Measurements from ENCODE around the gene RNU2-1. TPM values are rescaled to one million over a fixed set of nuclear protein-coding genes. Genes with fewer than 3 reads are reported as not detected.

Gene RNU2-1
- total RNA-seq, 2 experiments from 2014 or later = 6,842 to 7,042 TPM

GRCh38 chr17:43224146-43224705, 9.6 kb downstream of the RNU2-1 start:
- POLR2A ChIA-PET = interaction anchor here (1.1 kb wide), 1 partner anchor 91 kb away, joined by 6 read pairs; no protein-coding TSS in a partner anchor

DNA sequence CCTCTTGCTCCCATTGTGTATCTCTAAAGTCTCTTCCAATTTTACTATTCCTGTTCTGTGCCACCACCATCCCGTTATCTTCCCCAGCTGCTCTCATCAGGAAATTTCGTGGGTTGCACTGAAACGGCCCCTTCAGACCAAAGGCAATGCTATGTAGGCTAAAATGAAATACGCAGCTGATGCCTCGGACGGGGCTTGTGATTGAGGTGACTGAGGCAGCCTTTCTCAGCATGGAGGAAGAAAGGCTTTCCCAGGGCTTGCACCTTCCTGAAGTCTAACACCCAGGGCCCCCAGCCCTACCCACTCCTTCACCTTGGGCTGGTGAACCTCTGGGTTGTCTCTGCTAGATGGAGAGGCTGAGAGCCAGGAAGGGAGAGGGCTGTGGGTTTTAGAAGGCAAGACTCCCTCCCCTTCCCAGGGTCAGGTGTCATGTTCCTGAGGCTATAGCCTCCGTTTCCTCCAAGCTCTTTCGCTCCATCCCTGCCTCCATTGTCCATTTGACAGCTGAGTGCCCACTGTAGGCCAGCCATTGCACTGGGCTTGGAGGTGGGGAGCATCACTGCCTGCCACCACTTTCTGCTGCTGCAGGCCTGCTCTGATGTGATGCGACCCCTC, 13.2 kb downstream of the RNU2-1 start:
- peaks cover 9% of the 10 kb centered on the region for H3K4me1 Mint-ChIP-seq
- H3K9me3 Mint-ChIP-seq = no peaks in the 10 kb centered on the region
- H3K36me3 Mint-ChIP-seq (ENCODE audit: low read depth) = peaks cover 35% of the 10 kb centered on the region
- H3K27ac Mint-ChIP-seq = no peak overlapping the region
- ChIA-PET POLR2A (interaction anchor here (8.8 kb wide), 1 partner anchor 95 kb away, joined by 74 read pairs; no protein-coding TSS in a partner anchor), CTCF (interaction anchor here (0.6 kb wide), 2 partner anchors 19 to 22 kb away, joined by 3 read pairs; no protein-coding TSS in a partner anchor)
- H3K27me3 Mint-ChIP-seq = no peaks in the 10 kb centered on the region
- DNase-seq = no peak
- no peak overlapping the region for H3K4me3 Mint-ChIP-seq

More at GRCh38 chr17:43224146-43224705, 9.6 kb downstream of the RNU2-1 start:
- Mint-ChIP-seq H3K4me3 (no peak overlapping the region), H3K27me3 (no peaks in the 10 kb centered on the region), H3K4me1 (peaks cover 3% of the 10 kb centered on the region), H3K27ac (no peak overlapping the region), H3K36me3 (ENCODE audit: low read depth) (peaks cover 10% of the 10 kb centered on the region), H3K9me3 (no peaks in the 10 kb centered on the region)
- CTCF ChIA-PET = no interaction called here
- DNase-seq = no peak

DNA sequence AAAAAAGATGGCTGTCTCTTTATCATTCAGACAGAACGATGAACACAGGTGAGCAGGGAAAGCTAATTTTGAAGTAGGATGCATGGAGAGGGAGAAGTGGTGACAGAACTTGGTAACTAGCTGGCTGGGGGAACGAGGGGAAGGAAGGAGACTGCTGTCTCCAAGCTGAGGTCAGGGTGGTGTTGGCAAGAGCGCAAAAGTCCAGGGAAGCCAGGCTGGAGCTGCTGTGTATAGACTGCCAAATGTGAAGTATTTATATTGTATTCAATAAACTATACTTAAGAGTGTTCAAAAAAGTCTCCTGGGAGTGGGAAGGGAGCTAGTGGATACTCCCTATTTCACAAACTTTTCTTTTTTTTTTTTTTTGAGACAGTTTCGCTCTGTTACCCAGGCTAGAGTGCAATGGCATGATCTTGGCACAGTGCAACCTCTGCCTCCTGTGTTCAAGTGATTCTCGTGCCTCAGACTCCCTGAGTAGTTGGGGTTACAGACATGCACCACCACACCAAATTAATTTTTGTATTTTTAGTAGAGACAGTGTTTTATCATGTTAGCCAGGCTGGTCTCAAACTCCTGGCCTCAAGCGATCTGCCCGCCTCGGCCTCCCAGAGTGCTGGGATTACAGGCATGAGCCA, 13.9 kb downstream of the RNU2-1 start:
- POLR2A ChIA-PET = interaction anchor here (8.8 kb wide), 1 partner anchor 96 kb away, joined by 74 read pairs; no protein-coding TSS in a partner anchor
- H3K36me3 Mint-ChIP-seq (ENCODE audit: low read depth) = peaks cover 39% of the 10 kb centered on the region
- H3K27me3 Mint-ChIP-seq = no peaks in the 10 kb centered on the region
- CTCF ChIA-PET = interaction anchor here (0.7 kb wide), 1 partner anchor 657 kb away, joined by 4 read pairs; no protein-coding TSS in a partner anchor
- H3K9me3 Mint-ChIP-seq = no peaks in the 10 kb centered on the region
- peaks cover 9% of the 10 kb centered on the region for H3K4me1 Mint-ChIP-seq
- no peak overlapping the region for H3K4me3 Mint-ChIP-seq
- DNase-seq = no peak
- no peak overlapping the region for H3K27ac Mint-ChIP-seq

DNA sequence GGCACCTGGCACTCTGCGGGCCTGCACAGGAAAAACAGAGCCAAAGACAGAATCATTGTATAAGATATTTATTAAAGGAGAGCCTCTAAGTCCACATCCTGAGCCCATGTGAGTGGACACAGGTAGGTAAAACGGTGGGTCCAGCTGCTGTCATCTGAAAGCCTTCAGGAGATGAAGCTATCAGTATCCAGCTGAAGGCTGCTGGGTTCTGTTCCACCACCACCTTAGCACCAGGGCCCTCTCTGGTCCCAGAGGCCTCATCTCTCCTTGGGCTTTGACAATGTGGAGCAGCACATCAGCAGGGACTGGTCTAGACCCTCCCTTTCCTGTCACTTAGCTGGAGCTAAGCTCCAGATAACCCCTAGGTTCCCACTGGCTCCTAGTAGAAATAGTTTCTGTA, 14.8 kb downstream of the RNU2-1 start:
- Mint-ChIP-seq H3K4me1 (peaks cover 8% of the 10 kb centered on the region), H3K27ac (no peak overlapping the region)
- CTCF ChIA-PET = interaction anchor here (0.5 kb wide), 1 partner anchor 361 kb away, joined by 3 read pairs; no protein-coding TSS in a partner anchor

DNA sequence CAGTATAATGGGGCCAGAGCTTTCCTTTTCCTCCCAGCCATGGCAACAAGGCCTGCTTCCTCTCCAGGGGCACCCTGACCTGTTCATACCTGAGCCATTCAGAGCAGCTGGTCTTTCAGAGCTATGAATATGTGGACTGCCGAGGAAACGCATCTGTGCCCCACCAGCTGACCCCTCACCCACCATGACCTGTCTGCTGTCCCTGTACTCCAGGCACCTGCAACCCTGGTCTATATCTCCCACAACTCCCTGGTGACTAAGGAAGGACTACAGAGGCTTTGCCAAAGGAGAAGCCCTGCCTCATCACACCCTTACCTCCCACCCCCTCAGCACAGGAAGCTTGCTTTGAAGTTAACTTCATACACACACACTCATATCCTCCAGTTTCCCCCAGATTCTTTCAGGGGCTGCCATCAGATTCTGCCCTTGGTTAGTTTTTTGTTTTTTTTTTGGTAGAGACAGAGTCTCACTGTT, 16.1 kb downstream of the RNU2-1 start:
- DNase-seq = no peak
- Mint-ChIP-seq H3K9me3 (no peaks in the 10 kb centered on the region), H3K27me3 (no peaks in the 10 kb centered on the region), H3K4me1 (peaks cover 21% of the 10 kb centered on the region), H3K36me3 (ENCODE audit: low read depth) (peaks cover 40% of the 10 kb centered on the region), H3K27ac (peak overlapping the region; percentile 19), H3K4me3 (no peak overlapping the region)
- ChIA-PET CTCF (no interaction called here), POLR2A (interaction anchor here (8.8 kb wide), 1 partner anchor 98 kb away, joined by 74 read pairs; no protein-coding TSS in a partner anchor)

More for the DNA sequence above, 14.8 kb downstream of the RNU2-1 start:
- POLR2A ChIA-PET = interaction anchor here (8.8 kb wide), 1 partner anchor 97 kb away, joined by 74 read pairs; no protein-coding TSS in a partner anchor
- Mint-ChIP-seq H3K27me3 (no peaks in the 10 kb centered on the region), H3K9me3 (no peaks in the 10 kb centered on the region), H3K36me3 (ENCODE audit: low read depth) (peaks cover 35% of the 10 kb centered on the region), H3K4me3 (no peak overlapping the region)
- no peak for DNase-seq

- no peaks in the 10 kb centered on the region for H3K27me3 Mint-ChIP-seq
- DNase-seq = no peak
- no peak overlapping the region for H3K27ac Mint-ChIP-seq
- CTCF ChIA-PET = no interaction called here
- H3K4me3 Mint-ChIP-seq = no peak overlapping the region
- POLR2A ChIA-PET = interaction anchor here (1.2 to 8.8 kb wide), 2 partner anchors 99 to 144 kb away, joined by 5 to 74 read pairs; no protein-coding TSS in a partner anchor
- peaks cover 24% of the 10 kb centered on the region for H3K4me1 Mint-ChIP-seq
- H3K9me3 Mint-ChIP-seq = no peaks in the 10 kb centered on the region
- peaks cover 40% of the 10 kb centered on the region for H3K36me3 Mint-ChIP-seq (ENCODE audit: low read depth)
Measured at GRCh38 chr17:43216762-43217613, 16.8 kb downstream of the RNU2-1 start.

DNA sequence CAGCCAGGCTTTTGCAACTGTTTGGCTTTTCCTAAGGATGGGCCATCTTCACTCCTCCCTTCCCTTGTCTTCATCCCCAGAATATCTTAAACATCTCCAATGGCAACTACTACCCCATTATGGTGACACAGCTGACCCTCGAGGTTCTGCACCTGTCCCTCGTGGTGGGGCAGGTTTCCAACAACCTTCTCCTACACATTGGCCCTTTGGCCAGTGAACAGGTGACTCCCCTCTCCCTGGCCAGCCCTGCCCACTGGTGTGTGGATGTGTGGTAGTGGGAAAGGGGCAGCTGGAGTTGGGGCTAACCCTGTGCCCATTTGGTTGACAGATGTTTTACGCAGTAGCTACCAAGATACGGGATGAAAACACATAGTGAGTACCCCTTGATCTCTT, 17.4 kb downstream of the RNU2-1 start:
- no peaks in the 10 kb centered on the region for H3K27me3 Mint-ChIP-seq
- peaks cover 40% of the 10 kb centered on the region for H3K36me3 Mint-ChIP-seq (ENCODE audit: low read depth)
- H3K4me3 Mint-ChIP-seq = no peak overlapping the region
- H3K27ac Mint-ChIP-seq = no peak overlapping the region
- ChIA-PET POLR2A (interaction anchor here (1.2 to 8.8 kb wide), 2 partner anchors 99 to 144 kb away, joined by 5 to 74 read pairs; no protein-coding TSS in a partner anchor), CTCF (no interaction called here)
- peaks cover 24% of the 10 kb centered on the region for H3K4me1 Mint-ChIP-seq
- H3K9me3 Mint-ChIP-seq = no peaks in the 10 kb centered on the region
- no peak for DNase-seq

DNA sequence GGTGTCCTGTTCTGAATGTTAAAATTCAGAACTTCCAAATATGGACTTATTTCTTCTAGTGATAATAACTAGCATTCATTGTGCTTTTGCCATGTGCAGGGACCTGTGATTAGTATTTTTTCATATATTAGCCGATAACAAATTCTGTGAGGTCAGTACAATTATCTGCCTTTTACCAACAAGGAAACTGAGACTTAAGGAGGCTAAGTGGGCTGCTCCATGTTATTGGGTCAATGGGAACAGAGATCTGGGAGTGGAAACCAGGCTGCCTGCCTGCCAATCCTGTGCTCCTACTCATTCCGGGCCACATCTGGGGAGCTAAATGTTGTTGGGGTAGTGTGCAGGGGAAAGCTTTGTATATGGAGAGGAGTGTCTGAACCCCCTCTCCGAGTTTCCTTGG, 18.4 kb downstream of the RNU2-1 start:
- ChIA-PET POLR2A (interaction anchor here (1.2 to 8.8 kb wide), 2 partner anchors 100 to 145 kb away, joined by 5 to 74 read pairs; no protein-coding TSS in a partner anchor), CTCF (no interaction called here)
- Mint-ChIP-seq H3K4me3 (no peak overlapping the region), H3K4me1 (peaks cover 32% of the 10 kb centered on the region), H3K27me3 (no peaks in the 10 kb centered on the region), H3K27ac (no peak overlapping the region), H3K36me3 (ENCODE audit: low read depth) (peaks cover 47% of the 10 kb centered on the region), H3K9me3 (no peaks in the 10 kb centered on the region)
- DNase-seq = no peak

DNA sequence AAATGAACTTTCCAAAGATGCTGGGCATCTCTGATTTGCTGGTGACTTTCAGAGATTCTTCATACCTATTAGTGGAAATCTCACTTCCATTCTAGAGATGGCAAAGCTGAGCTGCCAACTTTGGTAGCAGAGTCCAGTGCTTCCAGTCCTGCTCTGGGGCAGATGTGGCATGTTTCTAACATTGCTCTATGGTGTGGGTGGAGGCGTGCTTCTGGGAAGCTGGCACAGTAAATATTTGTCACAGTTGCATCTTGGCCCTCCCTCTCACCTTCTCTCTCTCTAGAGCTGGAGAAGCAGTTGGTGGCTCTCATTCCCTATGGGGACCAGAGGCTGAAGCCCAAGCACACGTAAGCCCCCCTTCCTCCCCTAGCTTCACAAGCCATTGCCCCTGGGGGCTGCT, 20.2 kb downstream of the RNU2-1 start:
- Mint-ChIP-seq H3K36me3 (ENCODE audit: low read depth) (peaks cover 55% of the 10 kb centered on the region), H3K9me3 (no peaks in the 10 kb centered on the region), H3K27me3 (no peaks in the 10 kb centered on the region), H3K27ac (peak overlapping the region; percentile 16), H3K4me3 (peak overlapping the region; percentile 81), H3K4me1 (peaks cover 36% of the 10 kb centered on the region)
- CTCF ChIA-PET = interaction anchor here (0.6 to 2.9 kb wide), 5 partner anchors 14 to 1412 kb away, joined by 3 to 16 read pairs (median 4); no protein-coding TSS in a partner anchor
- POLR2A ChIA-PET = interaction anchor here (0.9 to 6.1 kb wide), 8 partner anchors 12 to 215 kb away, joined by 3 to 150 read pairs (median 25); partner anchors contain the start of genes BRCA1, NBR1 and RPL27
- no peak for DNase-seq

DNA sequence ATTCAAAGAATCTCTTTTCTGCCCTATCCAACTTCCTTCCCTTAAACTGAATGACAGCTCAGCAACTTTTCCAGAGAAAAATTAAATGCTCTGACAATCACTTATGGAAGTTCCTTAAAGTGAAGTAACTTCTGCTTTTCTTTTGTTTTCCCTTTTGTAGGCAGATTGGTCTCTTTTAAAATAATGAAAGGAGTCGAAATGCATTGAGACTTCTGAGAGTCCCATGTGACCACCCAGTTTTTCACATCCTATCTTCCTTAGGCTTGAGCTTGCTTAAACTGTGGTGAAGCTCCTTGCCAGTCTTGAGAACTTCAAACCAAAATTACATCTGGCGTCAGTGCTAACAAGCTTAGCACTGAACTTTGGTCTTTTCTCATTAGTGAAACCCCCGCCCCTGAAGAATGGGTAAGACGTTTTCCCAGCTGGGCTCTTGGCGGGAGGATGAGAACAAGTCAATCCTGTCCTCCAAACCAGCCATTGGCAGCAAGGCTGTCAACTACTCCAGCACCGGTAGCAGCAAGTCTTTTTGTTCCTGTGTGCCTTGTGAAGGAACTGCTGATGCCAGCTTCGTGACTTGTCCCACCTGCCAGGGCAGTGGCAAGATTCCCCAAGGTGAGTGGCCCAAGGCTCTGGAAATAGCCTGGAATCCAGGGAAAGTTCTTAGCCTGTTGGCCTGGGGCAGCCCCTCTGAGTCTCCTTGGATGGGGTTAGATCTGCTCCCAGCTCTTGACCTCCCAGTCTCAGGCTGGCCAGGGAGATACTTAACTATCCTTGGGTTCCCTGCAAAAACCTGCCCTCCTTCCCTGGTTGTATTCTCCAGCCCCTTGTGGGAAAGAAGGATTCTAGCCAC, 20.9 kb downstream of the RNU2-1 start:
- Mint-ChIP-seq H3K9me3 (no peaks in the 10 kb centered on the region), H3K27ac (peak overlapping the region; percentile 82), H3K4me3 (peak overlapping the region; percentile 81), H3K4me1 (peaks cover 35% of the 10 kb centered on the region), H3K27me3 (no peaks in the 10 kb centered on the region), H3K36me3 (ENCODE audit: low read depth) (peaks cover 59% of the 10 kb centered on the region)
- DNase-seq = no peak
- ChIA-PET POLR2A (interaction anchor here (1.2 to 6.1 kb wide), 16 partner anchors 9 to 214 kb away, joined by 3 to 150 read pairs (median 11); partner anchors contain the start of genes BRCA1, NBR1 and RPL27), CTCF (interaction anchor here (1.1 to 2.9 kb wide), 4 partner anchors 13 to 206 kb away, joined by 3 to 16 read pairs (median 4); partner anchors contain the start of gene IFI35)

All from activated CD4-positive, alpha-beta memory T cell treated with anti-CD3 and anti-CD28 coated beads, Interleukin-2, amount 10 ng/mL, durations not matched to agents 7 days and 5 days (primary cell).